Measurements from ENCODE around the gene TCHP.
A peak's percentile ranks its signal among the peaks of the same experiment; 100 is the strongest.
"Not testable (repeated sequence)": the region's sequence is repeated elsewhere in the genome, so short reads cannot be mapped to it uniquely, and the experiment has no call there.

TCHP gene

GRCh38 chr12:109899783-109900751 is at the start of gene TCHP:
TSS of gene TCHP (plus strand) at chr12:109900274. CDS start at chr12:109903027, 2,753 bp downstream.
- peak; percentile 43 for DNase-seq (ENCODE audit: low read depth, low spot score)

- DNase-seq (ENCODE audit: low read depth, low spot score), result not testable (repeated sequence)
Measured at GRCh38 chr12:109850518-109850917, 49.6 kb upstream of the TCHP start.

GRCh38 chr12:109855377-109855776 is 44.7 kb upstream of the TCHP start:
- no peak for DNase-seq (ENCODE audit: low read depth, low spot score)

DNA sequence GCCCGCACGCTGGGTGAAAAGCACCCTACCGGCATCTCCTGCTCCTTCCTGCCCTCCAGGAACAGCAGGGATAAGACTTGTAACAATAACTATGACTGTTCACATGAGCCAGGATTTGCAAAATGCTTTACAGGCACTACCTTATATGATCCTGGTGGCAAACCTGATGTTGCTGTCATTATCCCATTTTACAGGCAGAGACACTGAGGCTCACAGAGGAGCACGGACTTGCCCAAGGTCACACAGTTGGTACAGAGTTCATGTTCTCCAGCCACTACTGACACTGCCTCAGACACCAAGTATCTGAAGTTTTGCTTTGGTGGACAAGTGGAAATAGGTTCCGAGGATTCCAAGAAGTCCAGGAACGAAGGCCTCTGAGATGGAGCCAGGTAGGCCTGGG is 42.4 kb upstream of the TCHP start:
- DNase-seq (ENCODE audit: low read depth, low spot score), result no peak

- no peak for DNase-seq (ENCODE audit: low read depth, low spot score)
Measured at GRCh38 chr12:109858764-109859163, 41.3 kb upstream of the TCHP start.

GRCh38 chr12:109860977-109861376 is 39.1 kb upstream of the TCHP start:
- DNase-seq (ENCODE audit: low read depth, low spot score), result no peak

DNA sequence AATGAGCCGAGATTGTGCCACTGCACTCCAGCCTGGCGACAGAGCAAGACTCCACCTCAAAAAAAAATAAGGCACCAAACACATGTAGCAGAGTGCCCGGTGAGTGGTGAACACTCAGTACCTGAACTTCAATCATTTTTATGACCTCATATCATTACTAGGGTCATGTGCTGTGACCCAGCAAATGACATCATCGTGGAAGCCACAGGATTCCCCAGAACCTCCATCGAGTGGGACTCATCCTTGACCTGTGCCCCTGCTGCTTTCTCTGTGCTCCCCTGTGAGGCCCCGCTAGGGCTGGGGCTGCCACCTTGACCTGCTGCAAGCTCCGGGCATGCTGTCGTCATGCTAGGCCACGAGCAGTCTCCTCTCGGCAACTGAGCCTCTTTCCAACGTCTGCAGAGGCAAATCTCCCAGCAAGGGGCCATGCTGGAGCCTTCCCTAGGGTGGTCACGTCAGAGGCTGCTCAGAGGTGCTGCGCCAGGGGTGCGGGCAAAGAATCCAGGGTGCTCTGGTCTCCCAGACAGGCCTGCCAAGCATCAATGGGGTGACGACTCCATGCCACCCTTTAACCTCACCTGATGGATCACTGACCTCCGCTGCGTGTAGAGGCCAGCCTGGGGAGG is 38.3 kb upstream of the TCHP start:
- no peak for DNase-seq (ENCODE audit: low read depth, low spot score)

DNA sequence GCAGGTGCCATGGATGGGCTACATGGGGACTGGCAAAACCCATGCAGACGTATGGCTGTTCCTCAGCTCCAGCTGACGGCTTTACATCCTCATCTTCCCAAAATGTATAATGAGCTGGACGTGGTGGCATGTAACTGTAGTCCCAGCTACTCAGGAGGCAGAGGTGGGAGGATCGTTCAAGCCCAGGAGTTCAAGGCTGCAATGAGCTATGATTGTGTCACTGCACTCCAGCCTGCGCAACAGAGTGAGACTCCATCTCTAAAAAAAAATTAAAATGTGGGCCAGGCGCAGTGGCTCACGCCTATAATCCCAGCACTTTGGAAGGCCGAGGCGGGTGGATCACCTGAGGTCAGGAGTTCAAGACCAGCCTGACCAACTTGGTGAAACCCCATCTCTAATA is 37.6 kb upstream of the TCHP start:
- not testable (repeated sequence) for DNase-seq (ENCODE audit: low read depth, low spot score)

DNA sequence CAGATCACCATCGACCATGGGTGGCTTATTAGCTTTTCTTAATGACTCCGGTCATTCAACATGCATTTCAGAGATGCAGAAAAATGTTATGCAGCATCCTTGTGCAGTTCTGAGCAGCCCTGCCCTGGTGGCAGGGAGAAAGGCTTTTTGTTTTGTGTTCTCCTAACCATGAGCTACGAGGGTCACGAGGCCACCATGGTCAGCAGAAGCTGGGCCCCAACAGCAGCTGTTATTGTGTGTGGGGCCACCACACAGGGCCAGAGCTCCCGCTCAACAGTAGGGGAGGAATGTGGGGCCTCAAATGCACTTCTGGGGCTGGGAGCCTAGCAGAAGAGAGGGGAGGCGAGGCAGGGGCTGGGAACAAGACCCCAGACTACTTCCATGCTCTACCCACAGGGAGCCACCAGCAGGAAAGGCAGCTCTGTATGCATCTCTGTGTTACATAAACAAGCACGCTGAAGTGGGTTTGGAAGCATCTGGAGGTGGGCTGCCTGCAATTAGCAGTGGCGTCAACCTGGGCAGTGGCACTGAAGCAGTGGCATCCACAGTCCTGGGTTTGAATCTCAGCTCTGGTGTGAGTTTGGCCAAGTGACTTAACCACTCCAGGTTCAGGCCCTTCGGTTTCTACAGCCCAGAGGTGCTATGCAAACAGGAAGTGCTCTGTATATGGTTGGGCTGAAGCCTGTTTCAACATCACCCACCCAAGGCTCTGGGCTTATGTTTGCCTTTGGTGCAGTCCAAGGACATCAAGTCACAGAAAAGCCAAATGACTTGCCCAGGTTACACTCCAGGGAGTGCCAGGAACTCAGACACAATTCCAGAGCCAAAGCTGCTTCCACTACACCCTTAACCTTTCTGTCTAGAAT is 36.0 kb upstream of the TCHP start:
- no peak for DNase-seq (ENCODE audit: low read depth, low spot score)

- no peak for DNase-seq (ENCODE audit: low read depth, low spot score)
Measured at GRCh38 chr12:109864916-109865315, 35.2 kb upstream of the TCHP start.

DNA sequence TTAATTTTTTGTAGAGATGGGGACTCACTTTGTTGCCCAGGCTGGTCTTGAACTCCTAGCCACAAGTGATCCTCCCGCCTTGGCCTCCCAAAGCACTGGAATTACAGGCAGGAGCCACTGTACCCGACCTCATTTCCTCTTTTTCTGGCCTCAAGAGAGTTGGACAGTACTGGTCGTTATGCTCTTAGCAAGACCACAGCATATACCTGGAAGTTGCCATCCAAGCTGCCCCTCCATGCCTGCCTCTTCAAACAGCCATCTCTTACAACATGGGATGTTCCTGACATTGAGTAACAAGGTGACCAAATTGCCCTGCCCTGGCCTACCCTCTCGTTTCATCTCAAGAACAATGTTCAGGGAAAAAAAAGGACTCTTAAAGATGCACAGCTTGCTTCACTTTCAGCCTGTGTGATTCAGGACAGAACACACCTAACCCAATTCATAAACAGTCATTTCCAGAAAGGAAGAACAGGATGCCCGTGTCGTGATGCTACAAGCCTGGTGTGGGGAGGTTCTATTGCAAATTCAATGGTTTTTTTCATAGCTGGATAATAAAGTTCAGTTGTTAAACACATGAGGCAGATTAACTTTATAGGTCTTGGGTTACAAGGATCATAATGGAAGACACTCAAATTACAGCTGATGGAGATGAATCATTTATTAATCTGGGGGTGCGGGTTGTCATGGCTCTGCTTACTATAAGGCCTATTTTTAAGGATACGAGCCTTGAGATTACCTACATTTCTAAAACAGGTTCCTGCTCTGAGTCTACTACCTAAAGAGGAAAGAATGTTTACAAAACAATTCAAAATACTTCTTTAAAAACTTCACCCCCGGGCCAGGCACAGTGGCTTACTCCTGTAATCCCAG is 31.7 kb upstream of the TCHP start:
- DNase-seq (ENCODE audit: low read depth, low spot score), result no peak

DNA sequence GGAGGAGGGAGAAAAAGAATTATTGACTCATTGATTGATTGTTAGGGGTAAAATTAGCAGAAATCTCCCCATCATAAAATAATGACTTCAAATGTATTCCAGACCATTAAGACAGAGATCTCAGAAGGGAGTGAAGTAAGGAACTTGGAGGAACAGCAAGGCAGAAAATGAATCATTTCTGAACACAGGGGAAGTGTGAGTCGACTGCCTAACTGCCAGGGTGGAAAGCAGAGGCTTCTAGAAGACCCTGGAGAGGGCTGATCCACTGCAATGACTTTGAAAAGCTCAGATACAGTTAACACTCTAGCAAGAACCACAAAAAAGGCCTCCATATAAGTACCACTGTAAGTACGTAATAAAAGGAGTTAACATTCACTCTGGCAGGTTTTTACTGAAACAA is 29.4 kb upstream of the TCHP start:
- DNase-seq (ENCODE audit: low read depth, low spot score), result no peak

DNA sequence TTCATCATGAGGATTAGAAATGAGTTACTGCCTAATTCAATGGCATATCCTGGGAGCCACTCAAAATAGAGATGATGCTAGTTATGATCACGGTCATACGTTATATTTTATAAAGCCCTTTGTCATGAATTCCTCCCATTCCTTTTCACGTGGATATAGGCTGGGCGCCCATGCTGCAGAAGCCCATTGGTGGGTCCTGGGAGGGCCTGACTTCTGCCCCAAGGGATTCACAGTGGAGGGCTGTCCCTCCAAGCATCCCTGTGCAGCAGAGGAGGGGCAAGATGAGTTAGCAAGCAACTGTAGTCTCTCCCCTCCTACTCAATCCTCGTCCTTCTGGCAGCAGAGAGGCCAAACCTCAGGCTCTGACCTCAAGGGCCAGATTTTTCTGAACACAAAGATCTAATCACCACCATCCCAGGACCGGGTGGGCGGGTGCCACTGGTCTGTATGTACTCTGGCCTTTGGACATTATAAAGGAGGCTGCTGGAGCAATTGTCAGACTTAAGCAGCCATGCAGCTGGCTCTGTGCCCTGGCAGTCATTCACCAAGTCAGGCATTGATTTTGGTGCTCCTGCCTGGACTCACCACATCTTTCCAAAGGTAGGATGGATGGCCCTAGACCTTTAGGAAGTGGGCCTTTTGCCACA is 28.3 kb upstream of the TCHP start:
- no peak for DNase-seq (ENCODE audit: low read depth, low spot score)

- no peak for DNase-seq (ENCODE audit: low read depth, low spot score)
Measured at GRCh38 chr12:109873653-109874052, 26.4 kb upstream of the TCHP start.

- no peak for DNase-seq (ENCODE audit: low read depth, low spot score)
Measured at GRCh38 chr12:109875572-109876131, 24.4 kb upstream of the TCHP start.

GRCh38 chr12:109876406-109876805 is 23.7 kb upstream of the TCHP start:
- no peak for DNase-seq (ENCODE audit: low read depth, low spot score)

- no peak for DNase-seq (ENCODE audit: low read depth, low spot score)
Measured at GRCh38 chr12:109877504-109878246, 22.4 kb upstream of the TCHP start.

DNA sequence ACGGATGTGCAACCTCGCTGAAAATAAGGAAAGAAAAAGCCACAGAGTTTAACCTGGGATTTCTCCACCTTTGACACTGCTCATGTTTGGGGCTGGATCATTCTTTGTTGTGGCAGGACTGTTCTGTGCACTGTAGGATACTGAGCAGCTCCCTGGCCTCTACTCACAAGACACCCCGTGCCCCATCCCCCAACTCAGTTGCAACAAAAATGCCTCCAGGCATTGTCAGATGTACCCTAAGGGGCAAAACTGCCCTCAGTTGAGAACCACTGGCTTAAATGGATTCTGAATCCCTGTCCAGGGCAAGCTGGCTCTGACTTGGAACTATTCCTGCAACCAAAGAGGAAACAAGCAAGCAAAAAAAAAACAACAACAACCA is 21.8 kb upstream of the TCHP start:
- DNase-seq (ENCODE audit: low read depth, low spot score), result no peak

- DNase-seq (ENCODE audit: low read depth, low spot score), result no peak
Measured at GRCh38 chr12:109878749-109879148, 21.3 kb upstream of the TCHP start.

Measured in activated CD4-positive, CD25-positive, alpha-beta regulatory T cell treated with anti-CD3 and anti-CD28 coated beads, Interleukin-2, amount 50 U/mL, for 16 hours (primary cell).